ENCODE results near the gene ARHGEF19. TPM values are rescaled to one million over a fixed set of nuclear protein-coding genes. Genes with fewer than 3 reads are reported as not detected.

Gene ARHGEF19
- total and polyA plus RNA-seq, 2 of the 13 experiments (the other 11 are each of a cell fraction or from before 2014, with no cell fraction given) = 1.7 to 1.8 TPM

DNA sequence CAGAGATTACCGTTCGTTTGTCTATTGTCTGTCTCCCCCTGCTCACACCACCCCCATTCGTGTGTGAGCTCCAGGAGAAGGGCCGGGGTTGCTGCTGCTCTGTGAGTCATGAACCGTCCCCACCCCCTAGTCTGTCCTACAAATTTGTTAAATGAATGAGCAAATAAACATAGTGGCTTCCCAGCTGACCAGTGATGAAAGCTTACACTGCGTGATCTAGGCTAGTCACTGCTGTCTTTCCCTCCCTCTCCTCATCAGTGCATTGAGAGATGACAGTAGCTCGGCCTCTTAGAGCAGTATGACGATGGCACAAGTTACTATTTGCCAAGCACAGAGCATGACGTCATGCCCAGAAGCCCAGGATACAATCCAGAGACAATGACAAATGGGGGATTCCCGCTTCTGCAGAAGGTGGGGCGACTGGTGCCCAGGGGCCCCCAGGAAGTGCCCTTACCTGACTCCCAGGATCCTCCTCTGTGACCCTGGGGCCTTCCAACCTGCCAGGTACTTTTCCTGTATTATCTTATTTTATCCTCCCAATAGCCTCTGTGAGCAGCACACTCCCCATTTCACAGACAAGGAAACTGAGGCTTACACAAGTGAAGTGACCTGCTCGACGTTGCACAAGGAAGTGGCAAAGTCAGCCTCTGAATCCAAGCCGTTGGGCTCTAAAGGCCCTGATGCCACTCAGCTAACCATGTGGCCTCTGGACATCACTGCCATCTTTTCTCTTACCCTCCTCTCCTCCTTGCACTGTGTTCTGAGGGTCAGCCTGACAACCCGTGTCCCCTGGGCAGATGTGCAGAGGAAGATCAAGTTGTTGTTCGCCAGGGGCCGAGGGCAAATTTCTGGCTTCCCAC, 48.0 kb downstream of the ARHGEF19 start:
- Histone ChIP-seq H3K9ac (ENCODE audit: insufficient read depth, low read depth, low read length) (peak overlapping the region; percentile 45; the same call in 1 of the 2 replicates), H2AFZ (ENCODE audit: low read length) (no peak overlapping the region), H3K4me2 (ENCODE audit: low read depth, low read length) (peak overlapping the region; percentile 75), H3K4me3 (replicated peaks in 1 of 3; ENCODE audit: insufficient read depth in 1 of 3, low read depth in 2 of 3, low read length in 3 of 3) (peak overlapping the region in 2 of 3 experiments; percentile 8 to 47; a peak in 3 of 6 replicates), H3K9me3 (ENCODE audit: low read length) (no peaks in the 10 kb centered on the region), H3K27ac (ENCODE audit: extremely low read length, insufficient read depth, low read length) (peak overlapping the region; percentile 38), H3K27me3 (ENCODE audit: control insufficient read depth in 1 of 2, insufficient read depth in 2 of 2, low read length in 2 of 2) (no peaks in the 10 kb centered on the region; a peak in 1 of 5 replicates), H3K79me2 (ENCODE audit: insufficient read depth, low read length) (no peaks in the 10 kb centered on the region), H3K36me3 (replicated peaks in 1 of 2; ENCODE audit: control insufficient read depth in 1 of 2, insufficient read depth in 2 of 2, low read length in 2 of 2) (no peaks in the 10 kb centered on the region), H4K20me1 (ENCODE audit: insufficient read depth, low read length) (no peaks in the 10 kb centered on the region), H3K4me1 (ENCODE audit: insufficient read depth, low read length) (peaks cover 53% of the 10 kb centered on the region)
- CTCF ChIA-PET (ENCODE audit: low intra/inter-chr PET ratio, low total read pairs) = no interaction called here
- intact Hi-C loops (cut with micrococcal nuclease; ENCODE audit: unreplicated experiment) (loop anchor here (2.0 kb wide), 1 partner anchor 14 kb away; no protein-coding TSS in a partner anchor), in situ Hi-C loops (cut with HindIII; ENCODE audit: extremely low pct_ligation_motif_present, low pct_unique_long_range_greater_than_20kb) (no loop called here)
- ATAC-seq = peak; percentile 83
- DNase-seq (ENCODE audit: low spot score) = peak; percentile 96
- POLR2A ChIA-PET = interaction anchor here (1.0 to 4.4 kb wide), 9 partner anchors 9 to 43 kb away, joined by 4 to 72 read pairs (median 9); partner anchors contain the start of gene EPHA2
- TSS peak; percentile 80 for BruUV-seq (replicated peaks)
- peak; percentile 83 for FAIRE-seq
- 2% methylated on average over 17 of the region's 17 CpGs for WGBS (ENCODE audit: low lambda C conversion rate)
- TF ChIP-seq KLF12 (CRISPR knock-in tag; IDR thresholded peaks at IDR 0.05; ENCODE audit: borderline replicate concordance) (0 out of 2 replicates have a peak, but pooled peaks have one; percentile 47), ZNF557 (CRISPR knock-in tag; IDR thresholded peaks at IDR 0.05) (0 out of 2 replicates have a peak, but pooled peaks have one; percentile 59), SALL1 (CRISPR knock-in tag; IDR thresholded peaks at IDR 0.05) (peak; percentile 61), THAP11 (CRISPR knock-in tag; IDR thresholded peaks at IDR 0.05) (0 out of 2 replicates have a peak, but pooled peaks have one; percentile 47), ZNF329 (CRISPR knock-in tag; IDR thresholded peaks at IDR 0.05; ENCODE audit: low read depth) (no peak), ZNF709 (CRISPR knock-in tag; IDR thresholded peaks at IDR 0.05) (no peak), ZNF777 (CRISPR knock-in tag; IDR thresholded peaks at IDR 0.05) (no peak), ZMAT3 (CRISPR knock-in tag; conservative IDR thresholded peaks at IDR 0.05) (0 out of 2 replicates have a peak, but pooled peaks have one; percentile 17), ZNF33A (CRISPR knock-in tag; IDR thresholded peaks at IDR 0.05; ENCODE audit: borderline replicate concordance) (no peak), ZFP90 (CRISPR knock-in tag; IDR thresholded peaks at IDR 0.05; ENCODE audit: borderline replicate concordance) (0 out of 2 replicates have a peak, but pooled peaks have one; percentile 25), IRX3 (CRISPR knock-in tag; IDR thresholded peaks at IDR 0.05; ENCODE audit: borderline replicate concordance, low read depth) (no peak), ZNF253 (CRISPR knock-in tag; IDR thresholded peaks at IDR 0.05; ENCODE audit: borderline replicate concordance) (no peak), ZSCAN12 (CRISPR knock-in tag; IDR thresholded peaks at IDR 0.05) (peak; percentile 60; the same call in 1 of the 2 replicates), ZNF335 (CRISPR knock-in tag; IDR thresholded peaks at IDR 0.05) (peak; percentile 56; the same call in 1 of the 2 replicates), ZBTB3 (CRISPR knock-in tag; IDR thresholded peaks at IDR 0.05; ENCODE audit: borderline replicate concordance, low read depth) (no peak)
- TF ChIP-seq, protein P1, sequence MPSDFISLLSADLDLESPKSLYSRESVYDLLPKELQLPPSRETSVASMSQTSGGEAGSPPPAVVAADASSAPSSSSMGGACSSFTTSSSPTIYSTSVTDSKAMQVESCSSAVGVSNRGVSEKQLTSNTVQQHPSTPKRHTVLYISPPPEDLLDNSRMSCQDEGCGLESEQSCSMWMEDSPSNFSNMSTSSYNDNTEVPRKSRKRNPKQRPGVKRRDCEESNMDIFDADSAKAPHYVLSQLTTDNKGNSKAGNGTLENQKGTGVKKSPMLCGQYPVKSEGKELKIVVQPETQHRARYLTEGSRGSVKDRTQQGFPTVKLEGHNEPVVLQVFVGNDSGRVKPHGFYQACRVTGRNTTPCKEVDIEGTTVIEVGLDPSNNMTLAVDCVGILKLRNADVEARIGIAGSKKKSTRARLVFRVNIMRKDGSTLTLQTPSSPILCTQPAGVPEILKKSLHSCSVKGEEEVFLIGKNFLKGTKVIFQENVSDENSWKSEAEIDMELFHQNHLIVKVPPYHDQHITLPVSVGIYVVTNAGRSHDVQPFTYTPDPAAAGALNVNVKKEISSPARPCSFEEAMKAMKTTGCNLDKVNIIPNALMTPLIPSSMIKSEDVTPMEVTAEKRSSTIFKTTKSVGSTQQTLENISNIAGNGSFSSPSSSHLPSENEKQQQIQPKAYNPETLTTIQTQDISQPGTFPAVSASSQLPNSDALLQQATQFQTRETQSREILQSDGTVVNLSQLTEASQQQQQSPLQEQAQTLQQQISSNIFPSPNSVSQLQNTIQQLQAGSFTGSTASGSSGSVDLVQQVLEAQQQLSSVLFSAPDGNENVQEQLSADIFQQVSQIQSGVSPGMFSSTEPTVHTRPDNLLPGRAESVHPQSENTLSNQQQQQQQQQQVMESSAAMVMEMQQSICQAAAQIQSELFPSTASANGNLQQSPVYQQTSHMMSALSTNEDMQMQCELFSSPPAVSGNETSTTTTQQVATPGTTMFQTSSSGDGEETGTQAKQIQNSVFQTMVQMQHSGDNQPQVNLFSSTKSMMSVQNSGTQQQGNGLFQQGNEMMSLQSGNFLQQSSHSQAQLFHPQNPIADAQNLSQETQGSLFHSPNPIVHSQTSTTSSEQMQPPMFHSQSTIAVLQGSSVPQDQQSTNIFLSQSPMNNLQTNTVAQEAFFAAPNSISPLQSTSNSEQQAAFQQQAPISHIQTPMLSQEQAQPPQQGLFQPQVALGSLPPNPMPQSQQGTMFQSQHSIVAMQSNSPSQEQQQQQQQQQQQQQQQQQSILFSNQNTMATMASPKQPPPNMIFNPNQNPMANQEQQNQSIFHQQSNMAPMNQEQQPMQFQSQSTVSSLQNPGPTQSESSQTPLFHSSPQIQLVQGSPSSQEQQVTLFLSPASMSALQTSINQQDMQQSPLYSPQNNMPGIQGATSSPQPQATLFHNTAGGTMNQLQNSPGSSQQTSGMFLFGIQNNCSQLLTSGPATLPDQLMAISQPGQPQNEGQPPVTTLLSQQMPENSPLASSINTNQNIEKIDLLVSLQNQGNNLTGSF (CRISPR knock-in tag; IDR thresholded peaks at IDR 0.05) = no peak
- TF ChIP-seq, protein P2, sequence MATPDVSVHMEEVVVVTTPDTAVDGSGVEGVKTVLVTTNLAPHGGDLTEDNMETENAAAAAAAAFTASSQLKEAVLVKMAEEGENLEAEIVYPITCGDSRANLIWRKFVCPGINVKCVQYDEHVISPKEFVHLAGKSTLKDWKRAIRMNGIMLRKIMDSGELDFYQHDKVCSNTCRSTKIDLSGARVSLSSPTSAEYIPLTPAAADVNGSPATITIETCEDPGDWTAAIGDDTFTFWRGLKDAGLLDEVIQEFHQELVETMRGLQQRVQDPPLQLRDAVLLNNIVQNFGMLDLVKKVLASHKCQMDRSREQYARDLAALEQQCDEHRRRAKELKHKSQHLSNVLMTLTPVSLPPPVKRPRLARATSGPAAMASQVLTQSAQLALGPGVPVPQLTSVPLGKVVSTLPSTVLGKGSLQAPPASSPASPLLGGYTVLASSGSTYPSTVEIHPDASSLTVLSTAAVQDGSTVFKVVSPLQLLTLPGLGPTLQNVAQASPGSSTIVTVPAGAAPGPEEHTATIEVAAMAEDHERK (CRISPR knock-in tag; IDR thresholded peaks at IDR 0.05; ENCODE audit: low read depth) = no peak

Measured in HepG2 (cell line).